BLaER1 (cell line): ENCODE data around the gene NPB.

ENCODE experiments used
- H3K27ac ChIP-seq: shearing (Covaris generic); formaldehyde crosslinking; 2 replicates; pipeline ENCODE4 v1.8.1; 2022
- H3K27me3 ChIP-seq: shearing (Covaris generic); formaldehyde crosslinking; 2 replicates; pipeline ENCODE4 v1.8.1; 2022
- H3K36me3 ChIP-seq: shearing (Covaris generic); formaldehyde crosslinking; 2 replicates; pipeline ENCODE4 v1.8.1; 2022
- H3K4me1 ChIP-seq: shearing (Covaris generic); formaldehyde crosslinking; 2 replicates; pipeline ENCODE4 v1.8.1; 2022
- H3K4me2 ChIP-seq: shearing (Covaris generic); formaldehyde crosslinking; 2 replicates; pipeline ENCODE4 v1.8.1; 2022
- H3K4me3 ChIP-seq: shearing (Covaris generic); formaldehyde crosslinking; 2 replicates; pipeline ENCODE4 v1.8.1; 2022
- H3K9ac ChIP-seq: shearing (Covaris generic); formaldehyde crosslinking; 2 replicates; pipeline ENCODE4 v1.8.1; 2022
- H3K9me3 ChIP-seq: shearing (Covaris generic); formaldehyde crosslinking; 2 replicates; pipeline ENCODE4 v1.8.1; 2022
- H4K20me1 ChIP-seq: shearing (Covaris generic); formaldehyde crosslinking; 2 replicates; pipeline ENCODE4 v1.8.1; 2022
- Cebpa-rat ChIP-seq: shearing (Covaris generic); IDR thresholded peaks from 2 replicates; pipeline ENCODE4 v1.8.1; 2022

NPB gene

DNA sequence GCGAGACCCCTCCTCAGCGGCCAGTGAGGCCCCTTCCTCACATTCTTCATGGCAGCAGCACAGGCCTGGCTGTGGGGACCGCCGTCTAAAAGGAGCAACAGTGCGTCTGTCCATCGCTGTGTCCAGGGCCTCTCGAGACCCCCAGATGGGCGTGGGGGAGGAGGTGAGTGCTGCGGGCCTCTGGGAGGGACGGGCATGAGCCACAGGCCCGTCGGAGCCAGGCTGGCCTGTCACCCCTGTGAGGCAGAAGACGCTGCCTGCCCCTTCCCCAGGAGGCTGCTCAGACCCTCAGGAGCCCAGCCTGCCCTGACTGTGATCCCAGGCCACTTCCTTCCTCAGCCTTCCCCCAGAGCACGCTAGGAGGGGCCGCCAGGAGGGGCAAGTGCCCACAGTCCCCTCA is 37.2 kb downstream of the NPB start:
- H3K27ac ChIP-seq = peak overlapping the region; percentile 95
- peaks cover 95% of the 10 kb centered on the region for H3K4me1 ChIP-seq
- no peaks in the 10 kb centered on the region for H3K27me3 ChIP-seq
- no peaks in the 10 kb centered on the region for H3K9me3 ChIP-seq
- H3K4me3 ChIP-seq = no peak overlapping the region
- H4K20me1 ChIP-seq = peaks cover 11% of the 10 kb centered on the region; the same call in 1 of the 2 replicates
- H3K9ac ChIP-seq = peak overlapping the region; percentile 68
- H3K36me3 ChIP-seq = peaks cover 13% of the 10 kb centered on the region
- TF ChIP-seq Cebpa-rat = no peak
- peak overlapping the region; percentile 100 for H3K4me2 ChIP-seq

DNA sequence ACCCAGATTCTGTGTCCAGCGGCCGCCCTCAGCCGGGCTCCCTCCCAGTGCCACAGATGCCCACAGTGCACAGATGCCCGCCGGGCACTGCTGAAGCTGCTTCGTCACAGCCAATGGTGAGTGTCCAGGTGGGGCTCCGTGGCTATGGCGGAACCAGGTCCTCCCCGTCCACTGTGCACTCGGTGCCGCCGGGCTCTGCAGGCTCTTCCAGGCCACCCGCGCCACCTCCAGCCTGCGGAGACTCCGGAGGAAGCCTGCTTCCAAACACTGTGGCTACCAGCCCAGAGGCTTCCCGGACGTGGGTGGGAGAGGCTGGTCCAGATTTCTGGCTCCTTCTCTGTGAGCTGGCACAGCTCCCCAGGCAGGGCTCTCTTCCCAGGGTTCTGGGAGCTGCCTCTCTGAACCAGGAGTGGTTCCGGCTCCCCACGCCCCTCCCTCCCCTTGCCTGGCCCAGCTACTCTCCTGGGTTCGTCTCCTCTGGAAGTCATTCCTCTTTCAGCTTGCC is 37.9 kb downstream of the NPB start:
- Histone ChIP-seq H3K27me3 (no peaks in the 10 kb centered on the region), H3K9me3 (no peaks in the 10 kb centered on the region), H3K4me1 (peaks cover 95% of the 10 kb centered on the region), H3K4me3 (no peak overlapping the region), H3K27ac (peak overlapping the region; percentile 95), H4K20me1 (peaks cover 4% of the 10 kb centered on the region; the same call in 1 of the 2 replicates), H3K9ac (no peak overlapping the region; the same call in 1 of the 2 replicates), H3K36me3 (peaks cover 6% of the 10 kb centered on the region), H3K4me2 (peak overlapping the region; percentile 100)
- no peak for TF ChIP-seq Cebpa-rat

DNA sequence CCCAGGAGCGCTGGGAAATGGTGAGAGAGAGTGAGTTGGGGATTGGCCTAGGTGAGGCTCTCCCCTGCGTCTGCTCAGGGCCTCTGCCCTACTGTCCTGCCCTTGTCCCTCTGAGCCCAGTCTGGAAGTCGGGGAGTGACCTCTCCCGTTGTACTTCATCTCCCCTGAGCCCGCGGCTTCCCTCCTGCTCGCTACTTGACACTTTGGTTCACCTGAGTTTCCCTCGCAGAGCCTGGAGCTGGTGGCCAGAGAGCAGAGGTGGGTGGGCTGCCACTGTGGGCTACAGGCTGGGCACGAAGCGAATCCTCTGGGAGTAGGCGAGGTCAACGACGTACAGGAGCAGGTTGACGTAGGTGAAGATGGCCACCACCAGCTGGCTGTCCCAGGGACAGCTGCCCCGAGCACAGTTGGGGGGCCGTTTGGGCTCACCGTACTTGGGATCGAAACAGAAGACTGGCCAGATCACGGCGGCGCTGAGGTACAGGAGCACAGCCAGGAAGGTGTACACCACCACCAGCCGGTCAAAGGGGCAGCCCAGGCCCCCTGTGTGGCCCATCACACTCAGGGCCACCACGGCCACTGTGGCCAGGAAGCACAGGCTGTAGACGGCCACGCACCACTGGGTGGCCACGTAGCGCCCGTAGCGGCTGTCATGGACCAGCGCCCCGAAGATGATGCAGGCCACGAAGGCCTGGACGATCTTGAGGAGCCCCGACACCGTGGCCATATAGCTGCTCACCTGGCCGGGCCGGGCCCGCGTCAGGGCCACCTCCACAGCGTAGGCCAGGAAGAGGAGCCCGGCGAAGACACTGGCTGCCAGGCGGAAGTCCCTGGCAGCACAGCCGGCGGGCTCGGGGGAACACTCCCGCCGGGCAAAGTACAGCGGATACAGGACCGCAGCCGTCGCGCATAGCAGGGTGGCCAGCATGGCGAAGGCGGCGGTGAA is 38.8 kb downstream of the NPB start:
- H3K27me3 ChIP-seq = no peaks in the 10 kb centered on the region
- 0 out of 2 replicates have a peak overlapping the region, but pooled peaks have one; percentile 42 for H3K9ac ChIP-seq
- no peaks in the 10 kb centered on the region for H3K9me3 ChIP-seq
- H3K4me2 ChIP-seq = peak overlapping the region; percentile 100
- H3K4me3 ChIP-seq = 0 out of 2 replicates have a peak overlapping the region, but pooled peaks have one; percentile 36
- TF ChIP-seq Cebpa-rat = no peak
- H4K20me1 ChIP-seq = no peaks in the 10 kb centered on the region
- H3K36me3 ChIP-seq = no peaks in the 10 kb centered on the region
- H3K4me1 ChIP-seq = peaks cover 87% of the 10 kb centered on the region
- peak overlapping the region; percentile 47 for H3K27ac ChIP-seq

DNA sequence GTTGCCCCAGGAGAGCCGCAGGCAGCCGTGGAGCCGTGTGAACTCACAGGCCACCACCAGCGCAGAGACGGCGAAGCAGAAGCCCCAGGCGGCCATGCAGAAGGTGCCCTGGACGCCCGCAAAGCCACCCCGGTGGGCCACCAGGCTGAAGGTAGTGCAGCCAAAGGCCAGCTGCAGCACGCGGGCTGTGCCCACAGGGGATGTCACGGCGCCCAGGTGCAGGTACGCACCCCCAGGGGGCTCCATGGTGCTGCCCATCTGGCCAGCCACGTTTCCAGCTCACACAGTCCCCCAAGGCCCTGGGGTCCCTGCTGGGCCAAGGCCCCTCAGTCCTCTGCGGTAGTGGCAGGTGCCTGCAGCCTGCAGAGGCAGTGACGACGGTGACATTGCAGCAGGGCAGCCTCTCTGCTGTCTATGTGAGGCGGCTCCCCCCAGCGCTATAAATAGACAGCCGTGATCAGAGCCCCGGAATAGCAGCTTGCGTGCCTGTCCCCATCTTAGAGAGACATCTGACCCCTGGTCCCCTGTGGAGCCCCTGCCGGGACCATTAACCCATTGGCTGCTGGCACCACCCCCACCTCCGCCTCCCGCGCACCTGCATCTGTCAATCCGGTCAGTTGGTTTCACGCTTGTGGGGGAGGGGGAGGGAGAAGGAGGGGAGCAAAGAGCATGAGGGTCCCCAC is 39.6 kb downstream of the NPB start:
- Histone ChIP-seq H3K9ac (0 out of 2 replicates have a peak overlapping the region, but pooled peaks have one; percentile 42), H3K27ac (peak overlapping the region; percentile 47), H3K36me3 (no peaks in the 10 kb centered on the region), H3K27me3 (no peaks in the 10 kb centered on the region), H4K20me1 (no peaks in the 10 kb centered on the region), H3K4me2 (peak overlapping the region; percentile 100), H3K9me3 (no peaks in the 10 kb centered on the region), H3K4me1 (peaks cover 79% of the 10 kb centered on the region), H3K4me3 (peak overlapping the region; percentile 36; the same call in 1 of the 2 replicates)
- no peak for TF ChIP-seq Cebpa-rat

DNA sequence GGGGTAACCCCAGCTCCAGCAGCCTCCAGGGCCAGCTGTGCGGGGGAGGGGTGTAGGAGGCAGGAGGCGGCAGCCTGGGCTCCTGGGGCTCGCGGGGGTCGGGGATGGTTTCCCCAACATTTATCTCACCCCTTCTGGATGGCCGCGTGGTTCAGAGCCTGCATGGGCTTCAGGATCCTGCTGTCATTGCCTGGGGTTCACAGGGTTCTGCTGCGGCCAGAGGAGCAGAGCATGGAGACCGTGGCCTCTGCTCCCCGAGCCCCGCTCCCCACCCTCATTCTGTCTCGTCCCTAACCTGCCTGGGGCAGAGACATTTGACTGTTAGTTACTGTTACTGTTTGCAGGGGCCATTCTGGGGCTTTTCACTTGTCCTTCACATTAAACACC is 40.1 kb downstream of the NPB start:
- Histone ChIP-seq H3K27me3 (no peaks in the 10 kb centered on the region), H3K9ac (no peak overlapping the region), H4K20me1 (no peaks in the 10 kb centered on the region), H3K27ac (0 out of 2 replicates have a peak overlapping the region, but pooled peaks have one; percentile 47), H3K4me1 (peaks cover 77% of the 10 kb centered on the region), H3K9me3 (no peaks in the 10 kb centered on the region), H3K36me3 (no peaks in the 10 kb centered on the region), H3K4me3 (peak overlapping the region; percentile 36; the same call in 1 of the 2 replicates), H3K4me2 (peak overlapping the region; percentile 100)
- TF ChIP-seq Cebpa-rat = no peak

DNA sequence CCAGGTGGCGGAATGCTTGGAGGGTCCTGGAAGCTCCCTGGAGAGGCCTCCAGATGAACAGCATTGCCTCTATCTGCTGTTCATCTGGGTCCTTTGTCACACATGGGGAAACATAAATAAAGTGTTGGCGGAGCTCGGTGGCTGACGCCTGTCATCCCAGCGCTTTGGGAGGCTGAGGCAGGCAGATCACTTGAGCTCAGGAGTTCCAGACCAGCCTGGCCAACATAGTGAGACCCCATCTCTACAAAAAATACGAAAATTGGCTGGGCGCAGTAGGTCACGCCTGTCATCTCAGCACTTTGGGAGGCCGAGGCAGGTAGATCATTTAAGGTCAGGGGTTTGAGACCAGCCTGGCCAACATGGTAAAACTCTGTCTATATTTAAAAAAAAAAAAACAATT is 42.8 kb downstream of the NPB start:
- no peak for TF ChIP-seq Cebpa-rat
- Histone ChIP-seq H3K4me2 (no peak overlapping the region), H3K4me1 (peaks cover 57% of the 10 kb centered on the region), H4K20me1 (no peaks in the 10 kb centered on the region), H3K27me3 (no peaks in the 10 kb centered on the region), H3K9me3 (no peaks in the 10 kb centered on the region), H3K36me3 (no peaks in the 10 kb centered on the region), H3K9ac (no peak overlapping the region), H3K27ac (no peak overlapping the region), H3K4me3 (no peak overlapping the region)

DNA sequence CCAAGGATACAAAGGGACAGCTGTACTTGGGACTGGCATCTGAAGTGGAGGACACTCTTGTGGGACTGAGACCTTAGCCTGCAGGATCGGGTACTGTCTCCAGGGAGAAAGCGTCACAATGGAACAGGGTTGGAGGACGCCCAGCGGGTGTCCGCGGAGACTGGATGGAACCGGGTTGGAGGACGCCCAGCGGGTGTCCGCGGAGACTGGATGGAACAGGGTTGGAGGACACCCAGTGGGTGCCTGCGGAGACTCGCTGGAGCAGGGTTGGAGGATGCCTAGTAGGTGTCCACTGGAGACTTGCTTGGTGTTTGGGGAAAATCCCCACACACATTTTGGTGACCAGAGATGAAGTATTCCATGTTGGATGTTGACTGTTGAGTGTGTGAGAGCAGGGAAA is 45.2 kb downstream of the NPB start, which contains the start of gene MYADML2:
Gene MYADML2, minus strand, starts transcription at position 45 of the 400 bp plus-strand sequence. CDS start 5,492 bp downstream, outside the sequence.
- no peak within 1 kb of the TSS for H3K4me2 ChIP-seq
- H4K20me1 ChIP-seq = no peaks in the 10 kb centered on the region
- no peaks in the 10 kb centered on the region for H3K36me3 ChIP-seq
- no peak for TF ChIP-seq Cebpa-rat
- H3K9ac ChIP-seq = no peak within 1 kb of the TSS
- H3K4me3 ChIP-seq = no peak within 1 kb of the TSS
- H3K27ac ChIP-seq = no peak within 1 kb of the TSS
- H3K9me3 ChIP-seq = no peaks in the 10 kb centered on the region
- no peaks in the 10 kb centered on the region for H3K27me3 ChIP-seq
- peaks cover 33% of the 10 kb centered on the region for H3K4me1 ChIP-seq

DNA sequence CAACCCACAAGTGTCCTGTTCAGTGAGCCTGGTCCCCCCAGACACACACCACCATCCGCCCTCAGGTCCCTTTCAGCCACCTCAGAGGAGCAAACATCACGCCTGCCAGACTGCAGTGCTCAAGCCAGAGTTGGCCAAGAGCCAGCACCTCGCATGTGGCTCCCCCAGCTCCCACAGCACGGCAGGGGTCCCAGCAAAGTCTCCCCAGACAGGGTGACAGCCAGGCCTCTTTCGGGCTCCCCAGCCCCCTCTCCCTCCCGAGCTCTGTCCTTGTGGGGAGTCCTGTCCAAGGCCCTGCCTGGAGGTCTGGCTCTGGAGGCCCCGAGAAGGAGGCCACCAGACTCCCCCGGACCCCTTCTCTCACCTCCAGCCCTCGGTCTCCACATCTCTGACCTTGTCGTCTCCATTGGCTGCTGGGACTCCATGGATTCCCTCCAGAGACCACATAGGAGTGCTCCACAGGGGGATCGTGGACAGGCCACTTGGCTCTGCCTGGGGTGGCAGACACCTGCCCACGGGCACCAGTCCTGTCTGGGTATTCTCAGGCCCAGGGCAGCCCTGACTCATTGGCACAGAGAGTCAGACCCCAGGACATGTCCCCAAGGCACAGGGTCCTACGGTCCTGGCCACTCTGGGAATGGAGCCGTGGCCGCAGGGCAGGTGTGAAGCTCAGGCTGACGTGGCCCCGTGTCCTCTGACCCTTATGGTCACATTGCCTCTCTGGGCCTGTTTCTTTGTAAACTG is 46.8 kb downstream of the NPB start:
- no peaks in the 10 kb centered on the region for H3K36me3 ChIP-seq
- peaks cover 25% of the 10 kb centered on the region for H3K4me1 ChIP-seq
- no peaks in the 10 kb centered on the region for H4K20me1 ChIP-seq
- no peak for TF ChIP-seq Cebpa-rat
- no peaks in the 10 kb centered on the region for H3K27me3 ChIP-seq
- H3K4me2 ChIP-seq = no peak overlapping the region; the same call in 1 of the 2 replicates
- no peak overlapping the region for H3K4me3 ChIP-seq
- no peak overlapping the region for H3K9ac ChIP-seq
- H3K27ac ChIP-seq = no peak overlapping the region
- no peaks in the 10 kb centered on the region for H3K9me3 ChIP-seq

DNA sequence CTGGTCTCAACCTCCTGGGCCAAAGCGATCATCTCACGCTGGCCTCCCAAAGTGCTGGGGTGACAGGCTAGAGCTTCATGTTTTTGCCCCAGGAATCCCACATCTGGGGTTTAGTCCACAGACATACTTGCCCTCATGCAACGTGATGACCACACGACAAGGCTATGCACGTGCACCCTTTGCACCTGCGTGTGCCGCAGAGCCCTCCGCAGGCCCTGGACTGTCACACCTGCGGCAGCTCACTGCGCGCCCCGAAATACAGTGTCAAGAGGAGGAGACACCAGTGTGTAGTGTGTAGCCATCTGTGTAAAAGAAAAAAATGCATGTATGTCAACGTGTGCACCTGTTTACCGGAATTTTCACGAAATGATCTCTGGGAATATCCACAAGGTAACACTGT is 48.5 kb downstream of the NPB start:
- TF ChIP-seq Cebpa-rat = no peak
- Histone ChIP-seq H3K27me3 (no peaks in the 10 kb centered on the region), H3K27ac (no peak overlapping the region), H4K20me1 (no peaks in the 10 kb centered on the region), H3K9me3 (no peaks in the 10 kb centered on the region), H3K9ac (no peak overlapping the region), H3K4me2 (no peak overlapping the region), H3K4me1 (peaks cover 13% of the 10 kb centered on the region), H3K36me3 (no peaks in the 10 kb centered on the region), H3K4me3 (no peak overlapping the region)
